ENCODE measurements around the gene SGIP1. TPM values are rescaled to one million over a fixed set of nuclear protein-coding genes. Genes with fewer than 3 reads are reported as not detected.
A peak's percentile ranks its signal among the peaks of the same experiment; 100 is the strongest.

The SGIP1 gene
- total RNA-seq, 2 experiments from 2014 or later: not detected

- H3K4me3 Mint-ChIP-seq: no peak overlapping the region
- H3K27ac Mint-ChIP-seq: no peak overlapping the region
- H3K27me3 Mint-ChIP-seq: peaks cover 24% of the 10 kb centered on the region
- no peak for DNase-seq
- no peaks in the 10 kb centered on the region for H3K36me3 Mint-ChIP-seq
- H3K9me3 Mint-ChIP-seq: no peaks in the 10 kb centered on the region
- no peaks in the 10 kb centered on the region for H3K4me1 Mint-ChIP-seq
These were observed 27.0 kb upstream of the SGIP1 start for GRCh38 chr1:66506991-66507390.

DNA sequence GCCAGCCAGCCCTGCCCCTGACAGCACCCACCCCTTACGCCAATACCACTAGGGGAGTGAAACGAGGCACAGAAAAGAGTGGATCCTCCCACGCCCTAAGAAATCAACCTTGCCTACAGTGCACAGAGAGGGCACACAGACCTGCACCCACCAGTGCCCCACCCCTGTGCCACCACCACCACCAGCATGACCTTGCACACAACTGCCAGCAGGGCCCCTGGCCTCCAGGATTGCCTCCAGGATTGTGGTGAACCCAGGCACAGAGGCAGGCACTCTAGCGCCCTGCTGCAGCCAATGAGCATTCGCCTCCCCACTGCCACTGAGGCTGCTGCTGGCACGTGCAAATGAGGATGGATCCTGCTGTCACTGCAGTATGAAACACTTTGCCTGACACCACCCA, 23.5 kb upstream of the SGIP1 start:
- Mint-ChIP-seq H3K9me3 (no peaks in the 10 kb centered on the region), H3K4me3 (no peak overlapping the region), H3K36me3 (no peaks in the 10 kb centered on the region), H3K4me1 (no peaks in the 10 kb centered on the region), H3K27me3 (peaks cover 6% of the 10 kb centered on the region), H3K27ac (no peak overlapping the region)
- DNase-seq: no peak

DNA sequence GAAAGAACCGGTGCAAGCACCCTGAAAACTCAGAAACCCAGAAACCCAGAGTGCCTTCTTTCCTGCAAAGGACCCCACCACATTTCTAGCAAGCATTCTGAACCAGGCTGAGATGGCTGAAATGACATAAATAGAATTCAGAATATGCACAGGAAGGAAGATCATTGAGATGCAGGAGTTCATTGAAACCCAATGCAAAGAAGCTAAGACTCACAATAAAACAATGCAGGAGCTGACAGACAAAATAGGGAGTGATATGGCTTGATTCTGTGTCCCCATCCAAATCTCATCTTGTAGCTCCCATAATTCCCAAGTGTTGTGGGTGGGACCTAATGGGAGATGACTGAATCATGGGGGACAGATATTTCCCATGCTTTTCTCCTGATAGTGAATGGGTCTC, 22.8 kb upstream of the SGIP1 start:
- no peak overlapping the region for H3K27ac Mint-ChIP-seq
- H3K4me3 Mint-ChIP-seq: no peak overlapping the region
- H3K36me3 Mint-ChIP-seq: no peaks in the 10 kb centered on the region
- DNase-seq: no peak
- H3K27me3 Mint-ChIP-seq: peaks cover 6% of the 10 kb centered on the region
- no peaks in the 10 kb centered on the region for H3K9me3 Mint-ChIP-seq
- H3K4me1 Mint-ChIP-seq: no peaks in the 10 kb centered on the region

DNA sequence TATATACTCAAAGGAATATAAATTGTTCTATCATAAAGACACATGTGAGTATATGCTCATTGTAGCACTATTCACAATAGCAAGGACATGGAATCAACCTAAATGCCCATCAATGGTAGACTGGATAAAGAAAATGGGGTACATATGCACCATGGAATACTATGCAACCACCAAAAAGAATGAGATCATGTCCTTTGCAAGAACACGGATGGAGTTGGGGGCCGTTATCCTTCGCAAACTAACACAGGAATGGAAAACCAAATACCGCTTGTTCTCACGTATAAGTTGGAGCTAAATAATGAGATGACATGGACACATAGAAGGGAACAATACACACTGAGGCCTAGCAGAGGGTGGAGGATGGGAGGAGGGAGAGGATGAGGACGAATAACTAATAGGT, 16.0 kb upstream of the SGIP1 start:
- no peaks in the 10 kb centered on the region for H3K27me3 Mint-ChIP-seq
- no peak overlapping the region for H3K27ac Mint-ChIP-seq
- H3K9me3 Mint-ChIP-seq: no peaks in the 10 kb centered on the region
- no peak overlapping the region for H3K4me3 Mint-ChIP-seq
- DNase-seq: no peak
- no peaks in the 10 kb centered on the region for H3K4me1 Mint-ChIP-seq
- H3K36me3 Mint-ChIP-seq: no peaks in the 10 kb centered on the region

GRCh38 chr1:66518654-66519053, 15.3 kb upstream of the SGIP1 start:
- Mint-ChIP-seq H3K4me1 (no peaks in the 10 kb centered on the region), H3K36me3 (no peaks in the 10 kb centered on the region), H3K9me3 (no peaks in the 10 kb centered on the region), H3K4me3 (no peak overlapping the region), H3K27me3 (no peaks in the 10 kb centered on the region), H3K27ac (no peak overlapping the region)
- DNase-seq: no peak

GRCh38 chr1:66519992-66520391, 14.0 kb upstream of the SGIP1 start:
- no peak for DNase-seq
- no peaks in the 10 kb centered on the region for H3K27me3 Mint-ChIP-seq
- H3K4me3 Mint-ChIP-seq: no peak overlapping the region
- no peaks in the 10 kb centered on the region for H3K4me1 Mint-ChIP-seq
- H3K36me3 Mint-ChIP-seq: no peaks in the 10 kb centered on the region
- H3K9me3 Mint-ChIP-seq: no peaks in the 10 kb centered on the region
- no peak overlapping the region for H3K27ac Mint-ChIP-seq

GRCh38 chr1:66520655-66521054, 13.3 kb upstream of the SGIP1 start:
- DNase-seq: no peak
- H3K9me3 Mint-ChIP-seq: no peaks in the 10 kb centered on the region
- no peaks in the 10 kb centered on the region for H3K36me3 Mint-ChIP-seq
- H3K27me3 Mint-ChIP-seq: no peaks in the 10 kb centered on the region
- H3K4me1 Mint-ChIP-seq: no peaks in the 10 kb centered on the region
- H3K4me3 Mint-ChIP-seq: no peak overlapping the region
- H3K27ac Mint-ChIP-seq: no peak overlapping the region

- Mint-ChIP-seq H3K9me3 (no peaks in the 10 kb centered on the region), H3K36me3 (no peaks in the 10 kb centered on the region), H3K27ac (no peak overlapping the region), H3K27me3 (peaks cover under 1% of the 10 kb centered on the region), H3K4me3 (no peak overlapping the region), H3K4me1 (no peaks in the 10 kb centered on the region)
- no peak for DNase-seq
These were observed 12.1 kb upstream of the SGIP1 start for GRCh38 chr1:66521721-66522365.

DNA sequence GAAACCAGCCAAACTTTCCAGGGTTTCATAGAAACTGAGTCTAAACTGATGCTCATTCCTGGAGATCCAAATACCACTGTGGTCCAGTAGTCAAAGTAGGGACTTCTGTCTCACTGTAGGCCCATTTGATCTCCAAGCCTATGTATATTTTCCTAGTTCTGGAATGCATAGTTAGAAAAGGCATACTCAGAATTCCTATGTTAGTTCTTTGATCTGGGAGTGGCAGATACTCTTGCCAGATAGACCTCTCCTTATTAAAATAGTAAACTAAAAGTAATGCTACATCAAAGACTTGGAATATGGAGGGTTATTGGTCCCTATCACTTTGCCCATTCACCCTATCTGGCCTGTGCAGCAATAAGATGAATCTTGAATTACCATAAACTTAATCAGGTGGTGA, 10.4 kb upstream of the SGIP1 start:
- Mint-ChIP-seq H3K27ac (no peak overlapping the region), H3K36me3 (no peaks in the 10 kb centered on the region), H3K27me3 (peaks cover 7% of the 10 kb centered on the region), H3K4me1 (no peaks in the 10 kb centered on the region), H3K4me3 (no peak overlapping the region), H3K9me3 (no peaks in the 10 kb centered on the region)
- no peak for DNase-seq

DNA sequence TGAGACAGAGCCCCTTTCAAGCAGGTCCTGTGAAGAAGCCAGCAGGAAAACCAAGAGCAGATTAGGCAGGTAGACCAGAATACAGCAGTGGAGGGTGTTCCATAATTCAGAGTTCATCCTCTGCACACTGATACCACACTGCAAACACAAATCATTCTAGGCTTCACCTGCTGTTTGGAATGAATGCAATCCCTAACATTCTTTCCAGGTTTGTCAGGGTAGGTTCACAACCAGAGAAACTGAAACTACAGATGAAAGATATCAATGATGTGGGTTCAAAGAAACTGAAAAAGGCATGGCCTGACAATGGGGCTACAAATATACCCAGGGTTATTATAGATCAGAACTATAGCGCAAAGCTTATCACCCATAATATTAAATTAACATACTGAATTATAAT, 8.9 kb upstream of the SGIP1 start:
- no peaks in the 10 kb centered on the region for H3K9me3 Mint-ChIP-seq
- H3K27ac Mint-ChIP-seq: no peak overlapping the region
- DNase-seq: no peak
- no peaks in the 10 kb centered on the region for H3K4me1 Mint-ChIP-seq
- H3K4me3 Mint-ChIP-seq: no peak overlapping the region
- H3K27me3 Mint-ChIP-seq: peaks cover 19% of the 10 kb centered on the region
- no peaks in the 10 kb centered on the region for H3K36me3 Mint-ChIP-seq

GRCh38 chr1:66526036-66526435, 7.9 kb upstream of the SGIP1 start:
- H3K4me1 Mint-ChIP-seq: no peaks in the 10 kb centered on the region
- no peak for DNase-seq
- H3K27ac Mint-ChIP-seq: no peak overlapping the region
- no peaks in the 10 kb centered on the region for H3K9me3 Mint-ChIP-seq
- peaks cover 26% of the 10 kb centered on the region for H3K27me3 Mint-ChIP-seq
- H3K36me3 Mint-ChIP-seq: no peaks in the 10 kb centered on the region
- H3K4me3 Mint-ChIP-seq: no peak overlapping the region

- no peaks in the 10 kb centered on the region for H3K36me3 Mint-ChIP-seq
- peaks cover 34% of the 10 kb centered on the region for H3K27me3 Mint-ChIP-seq
- H3K4me1 Mint-ChIP-seq: no peaks in the 10 kb centered on the region
These were observed 7.0 kb upstream of the SGIP1 start for GRCh38 chr1:66526991-66527390.

GRCh38 chr1:66527686-66528085, 6.3 kb upstream of the SGIP1 start:
- no peak for DNase-seq
- Mint-ChIP-seq H3K4me1 (peaks cover 3% of the 10 kb centered on the region), H3K27ac (no peak overlapping the region), H3K9me3 (no peaks in the 10 kb centered on the region), H3K27me3 (peaks cover 40% of the 10 kb centered on the region), H3K36me3 (no peaks in the 10 kb centered on the region), H3K4me3 (no peak overlapping the region)

More at GRCh38 chr1:66526991-66527390, 7.0 kb upstream of the SGIP1 start:
- DNase-seq: no peak
- Mint-ChIP-seq H3K27ac (no peak overlapping the region), H3K4me3 (no peak overlapping the region), H3K9me3 (no peaks in the 10 kb centered on the region)

DNA sequence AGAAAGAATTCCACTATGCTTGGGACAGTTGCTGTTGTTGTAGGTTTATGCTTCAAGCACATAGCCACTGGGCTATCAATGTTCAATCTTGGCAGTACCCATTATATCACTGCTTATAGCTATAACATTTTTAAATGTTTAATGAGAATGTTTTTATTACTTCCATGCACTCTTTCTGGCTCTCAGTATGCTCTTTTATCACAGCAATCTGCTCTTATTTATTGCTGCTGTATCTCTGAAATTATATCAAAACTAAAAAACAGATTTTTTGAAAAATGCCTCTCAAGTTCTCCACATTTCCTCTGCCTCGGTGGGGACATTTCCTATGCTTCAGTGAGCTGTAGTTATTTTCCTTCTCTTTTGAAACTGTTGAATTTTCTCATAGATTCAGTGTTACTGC, 5.4 kb upstream of the SGIP1 start:
- H3K4me3 Mint-ChIP-seq: no peak overlapping the region
- peaks cover 9% of the 10 kb centered on the region for H3K4me1 Mint-ChIP-seq
- H3K27me3 Mint-ChIP-seq: peaks cover 48% of the 10 kb centered on the region
- H3K9me3 Mint-ChIP-seq: no peaks in the 10 kb centered on the region
- no peaks in the 10 kb centered on the region for H3K36me3 Mint-ChIP-seq
- H3K27ac Mint-ChIP-seq: no peak overlapping the region
- no peak for DNase-seq

DNA sequence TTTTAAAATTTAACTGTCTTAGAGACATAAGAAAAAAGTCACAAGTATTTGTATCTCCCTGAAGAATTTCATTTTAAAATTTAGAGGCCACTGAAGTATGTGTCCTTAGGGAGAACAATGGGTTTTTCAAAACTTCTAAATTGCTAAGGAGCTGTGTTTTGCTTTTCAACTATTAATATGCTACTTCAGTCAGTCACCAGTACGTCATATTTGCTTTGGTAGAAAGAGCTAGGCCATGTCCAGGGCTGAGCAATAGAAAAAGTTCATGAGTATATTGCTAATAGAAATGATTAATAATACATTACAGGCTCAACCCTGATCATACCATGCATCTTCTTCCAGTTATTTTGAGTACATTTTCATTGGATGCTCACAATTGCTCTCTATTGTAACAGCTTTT, 1.7 kb upstream of the SGIP1 start:
- H3K4me1 Mint-ChIP-seq: peaks cover 12% of the 10 kb centered on the region
- no peaks in the 10 kb centered on the region for H3K36me3 Mint-ChIP-seq
- no peaks in the 10 kb centered on the region for H3K9me3 Mint-ChIP-seq
- no peak overlapping the region for H3K27ac Mint-ChIP-seq
- peak overlapping the region; percentile 58 for H3K4me3 Mint-ChIP-seq
- no peak for DNase-seq
- H3K27me3 Mint-ChIP-seq: peaks cover 58% of the 10 kb centered on the region

All from activated naive CD8-positive, alpha-beta T cell treated with anti-CD3 and anti-CD28 coated beads for 36 hours (primary cell).